Esophagus squamous epithelium (tissue), 5 donors: ENCODE measurements around the gene B4GALT7. TPM values are rescaled to one million over a fixed set of nuclear protein-coding genes. Genes with fewer than 3 reads are reported as not detected.

Source experiments
- DNase-seq: peaks from one replicate; lab custom pipeline; 2025; lab: John Stamatoyannopoulos, UW
- H3K27ac ChIP-seq, 4 donors: fragments of 200-600 bp; sonication (generic); one replicate each; pipeline ENCODE4 v1.5.1; 2016 to 2019; ENCODE audit warnings: mild to moderate bottlenecking in 1 of 4
- H3K27me3 ChIP-seq, 4 donors: fragments of 200-600 bp; sonication (generic); 1 replicate in 3 of 4; 2 replicates in 1 of 4; pipeline versions ENCODE4 v1.5.1 to v1.6.0; 2017 to 2021; ENCODE audit warnings: antibody characterized with exemption in 1 of 4
- H3K36me3 ChIP-seq, 3 donors: fragments of 200-600 bp; sonication (generic); one replicate each; pipeline ENCODE4 v1.5.1; 2016 to 2019
- H3K4me1 ChIP-seq, 3 donors: fragments of 200-600 bp; sonication (generic); one replicate each; pipeline ENCODE4 v1.5.1; 2017 to 2019
- H3K4me3 ChIP-seq, 4 donors: fragments of 200-600 bp; sonication (generic); 1 replicate in 3 of 4; 2 replicates in 1 of 4; pipeline ENCODE4 v1.5.1; 2016 to 2019; ENCODE audit warnings: mild to moderate bottlenecking in 2 of 4, moderate library complexity in 1 of 4
- H3K9me3 ChIP-seq, 3 donors: fragments of 200-600 bp; sonication (generic); one replicate each; pipeline ENCODE4 v1.5.1; 2016 to 2019
- CTCF ChIP-seq, 6 experiments: fragments of 450-650 bp in 4 of 6; fragments of 200-600 bp in 2 of 6; sonication (generic) in 2 of 6; IDR thresholded peaks; one replicate each; pipeline ENCODE4 v1.5.1; 2016 to 2019; ENCODE audit warnings: antibody characterized with exemption in 6 of 6, mild to moderate bottlenecking in 4 of 6, moderate library complexity in 4 of 6
- POLR2A ChIP-seq, 4 donors: fragments of 450-650 bp; IDR thresholded peaks; one replicate each; pipeline ENCODE4 v1.6.1; 2017; ENCODE audit warnings: antibody characterized with exemption in 4 of 4, mild to moderate bottlenecking in 4 of 4, moderate library complexity in 3 of 4
- WGBS, 2 donors: methylation state at CpG; one replicate each; pipeline ENCODE4 v1.1.5; 2018; 5-methylcytosine and 5-hydroxymethylcytosine counted together
- intact Hi-C: fragments of 100-400 bp; cut with DNase I; formaldehyde crosslinking; loops from one replicate; pipeline ENCODE4 v1.15.0; 2022
- total RNA-seq, 4 donors: library from RNA; depleted of rRNA; stranded (reverse); fragments of >200 nt; gene quantifications; one replicate each; pipeline ENCODE4 v1.1.0, GENCODE V29; 2016
- donor health status: DM: yes; HTN: yes; CAD: no.

The B4GALT7 gene
- total RNA-seq, 4 donors from 2014 or later, result 13.5 to 22.9 (median 15.8) TPM

GRCh38 chr5:177592905-177593304 is 7.0 kb upstream of the B4GALT7 start:
- H3K36me3 ChIP-seq, result peaks cover 18 to 37% (median 35%) of the 10 kb centered on the region in 3 donors
- peak overlapping the region in 3 of 4 donors; percentile 89 to 92 (median 89) for H3K27ac ChIP-seq
- H3K27me3 ChIP-seq, result peaks cover 0 to 23% (median 0%) of the 10 kb centered on the region in 4 donors
- TF ChIP-seq CTCF (IDR thresholded peaks at IDR 0.05), result no peak
- TF ChIP-seq POLR2A (IDR thresholded peaks at IDR 0.05), result no peak
- intact Hi-C loops, result no loop called here
- no peaks in the 10 kb centered on the region for H3K9me3 ChIP-seq
- 66 to 68% methylated on average over 6 to 7 of the region's 13 CpGs for WGBS, 2 donors
- H3K4me1 ChIP-seq, result peaks cover 9 to 24% (median 11%) of the 10 kb centered on the region in 3 donors
- H3K4me3 ChIP-seq, result peak overlapping the region; percentile 81 to 92 (median 82)
- no peak for DNase-seq

GRCh38 chr5:177593511-177593910 is 6.4 kb upstream of the B4GALT7 start:
- Histone ChIP-seq H3K27ac (no peak overlapping the region), H3K27me3 (peaks cover 0 to 19% (median 0%) of the 10 kb centered on the region in 4 donors), H3K9me3 (no peaks in the 10 kb centered on the region), H3K36me3 (peaks cover 18 to 37% (median 35%) of the 10 kb centered on the region in 3 donors), H3K4me1 (peaks cover 9 to 25% (median 11%) of the 10 kb centered on the region in 3 donors), H3K4me3 (peak overlapping the region in 2 of 4 donors; percentile 81 to 84)
- WGBS, 2 donors, result 79 to 85% methylated on average over 3 of the region's 3 CpGs
- intact Hi-C loops, result no loop called here
- TF ChIP-seq POLR2A (IDR thresholded peaks at IDR 0.05), result no peak
- TF ChIP-seq CTCF (IDR thresholded peaks at IDR 0.05), result no peak
- no peak for DNase-seq

GRCh38 chr5:177594071-177594470 is 5.9 kb upstream of the B4GALT7 start:
- H3K27me3 ChIP-seq, result peaks cover 0 to 16% (median 0%) of the 10 kb centered on the region in 4 donors
- H3K9me3 ChIP-seq, result no peaks in the 10 kb centered on the region
- H3K4me3 ChIP-seq, result no peak overlapping the region
- H3K4me1 ChIP-seq, result peaks cover 9 to 31% (median 11%) of the 10 kb centered on the region in 3 donors
- no peak overlapping the region for H3K27ac ChIP-seq
- intact Hi-C loops, result no loop called here
- H3K36me3 ChIP-seq, result peaks cover 18 to 37% (median 35%) of the 10 kb centered on the region in 3 donors
- DNase-seq, result no peak
- TF ChIP-seq POLR2A (IDR thresholded peaks at IDR 0.05), result no peak
- TF ChIP-seq CTCF (IDR thresholded peaks at IDR 0.05), result no peak
- 88 to 95% methylated on average over 8 of the region's 8 CpGs for WGBS, 2 donors

GRCh38 chr5:177595026-177595585 is 4.8 kb upstream of the B4GALT7 start:
- 93 to 96% methylated on average over 5 to 7 of the region's 8 CpGs for WGBS, 2 donors
- DNase-seq, result no peak
- peaks cover 9 to 37% (median 11%) of the 10 kb centered on the region in 3 donors for H3K4me1 ChIP-seq
- peaks cover 18 to 37% (median 35%) of the 10 kb centered on the region in 3 donors for H3K36me3 ChIP-seq
- intact Hi-C loops, result no loop called here
- TF ChIP-seq CTCF (IDR thresholded peaks at IDR 0.05) (no peak), POLR2A (IDR thresholded peaks at IDR 0.05) (no peak)
- H3K27ac ChIP-seq, result no peak overlapping the region
- H3K4me3 ChIP-seq, result no peak overlapping the region
- H3K9me3 ChIP-seq, result no peaks in the 10 kb centered on the region
- H3K27me3 ChIP-seq, result peaks cover 0 to 7% (median 0%) of the 10 kb centered on the region in 4 donors

- H3K4me3 ChIP-seq, result no peak overlapping the region
- WGBS, 2 donors, result 91 to 94% methylated on average over 2 of the region's 2 CpGs
- intact Hi-C loops, result no loop called here
- no peak for DNase-seq
- TF ChIP-seq POLR2A (IDR thresholded peaks at IDR 0.05) (no peak), CTCF (IDR thresholded peaks at IDR 0.05) (no peak)
- no peaks in the 10 kb centered on the region for H3K9me3 ChIP-seq
- H3K4me1 ChIP-seq, result peaks cover 16 to 46% (median 16%) of the 10 kb centered on the region in 3 donors
- no peak overlapping the region for H3K27ac ChIP-seq
- H3K27me3 ChIP-seq, result no peaks in the 10 kb centered on the region
- peaks cover 18 to 37% (median 35%) of the 10 kb centered on the region in 3 donors for H3K36me3 ChIP-seq
These were observed 3.7 kb upstream of the B4GALT7 start for GRCh38 chr5:177595991-177596774.
